Sigmoid colon (tissue), 7 donors: ENCODE data around the gene ABCA13. TPM values are rescaled to one million over a fixed set of nuclear protein-coding genes. Genes with fewer than 3 reads are reported as not detected.

Experiments
- DNase-seq: peaks from one replicate; pipeline ENCODE4 v3.0.0-alpha.2; 2019
- H3K27ac ChIP-seq, 4 donors: fragments of 200-600 bp; sonication (generic); one replicate each; pipeline ENCODE4 v1.5.1; 2016 to 2019; ENCODE audit warnings: mild to moderate bottlenecking in 1 of 4
- H3K27me3 ChIP-seq, 3 donors: fragments of 200-600 bp; sonication (generic); one replicate each; pipeline ENCODE4 v1.5.1; 2019; ENCODE audit warnings: mild to moderate bottlenecking in 1 of 3
- H3K36me3 ChIP-seq, 4 donors: fragments of 200-600 bp; sonication (generic); one replicate each; pipeline ENCODE4 v1.5.1; 2016 to 2019
- H3K4me1 ChIP-seq, 4 donors: fragments of 200-600 bp; sonication (generic); one replicate each; pipeline ENCODE4 v1.5.1; 2017 to 2019
- H3K4me3 ChIP-seq, 4 donors: fragments of 200-600 bp; sonication (generic); one replicate each; pipeline ENCODE4 v1.5.1; 2017 to 2019; ENCODE audit warnings: mild to moderate bottlenecking in 2 of 4, moderate library complexity in 1 of 4
- H3K9me3 ChIP-seq, 4 donors: fragments of 200-600 bp in 3 of 4; sonication (generic) in 3 of 4; one replicate each; pipeline versions ENCODE4 v1.5.1 to v1.6.1; 2013 to 2019
- EP300 ChIP-seq, 4 donors: sonication (generic); formaldehyde crosslinking; IDR thresholded peaks; one replicate each; pipeline ENCODE4 v1.6.1; 2017; ENCODE audit warnings: antibody characterized with exemption in 4 of 4
- POLR2A ChIP-seq, 2 donors: fragments of 450-650 bp; IDR thresholded peaks; one replicate each; pipeline ENCODE4 v1.6.1; 2016; ENCODE audit warnings: antibody characterized with exemption in 2 of 2, mild to moderate bottlenecking in 2 of 2, moderate library complexity in 2 of 2
- POLR2AphosphoS5 ChIP-seq, 4 donors: sonication (generic); formaldehyde crosslinking; IDR thresholded peaks; one replicate each; pipeline ENCODE4 v1.6.1; 2017; ENCODE audit warnings: antibody characterized with exemption in 4 of 4
- WGBS, 2 donors: extraction: QIAGEN DNeasy Blood & Tissue Kit; methylation state at CpG; one replicate each; pipeline ENCODE4 v1.1.7; 2013; 5-methylcytosine and 5-hydroxymethylcytosine counted together
- intact Hi-C: fragments of 100-400 bp; cut with DNase I; formaldehyde crosslinking; loops from one replicate; pipeline ENCODE4 v1.15.1; 2023
- polyA plus RNA-seq, 3 donors: library from polyadenylated mRNA; stranded (reverse); fragments of 200-250 nt; gene quantifications; one replicate each; pipeline ENCODE4 v1.2.3, GENCODE V29; 2013
- total RNA-seq, 4 donors: library from RNA; depleted of rRNA; stranded (reverse); fragments of >200 nt; gene quantifications; one replicate each; pipeline ENCODE4 v1.1.0, GENCODE V29; 2016
- TF ChIP-seq, protein P1 (sequence below), 4 experiments: fragments of 450-650 bp in 3 of 4; fragments of 200-600 bp in 1 of 4; IDR thresholded peaks; one replicate each; pipeline ENCODE4 v1.5.1; 2016 to 2019; ENCODE audit warnings: antibody characterized with exemption in 4 of 4, mild to moderate bottlenecking in 3 of 4, moderate library complexity in 2 of 4
- donor health status: healthy with polysubstance abuse.
- donor health status: Bipolar disorder and iron deficiency.
- donor health status: healthy.

Gene ABCA13
- total and polyA plus RNA-seq, 7 donors, result under 0.01 to 0.71 (median 0.14) TPM; not detected in 2

- intact Hi-C loops, result no loop called here
- Histone ChIP-seq H3K27me3 (no peaks in the 10 kb centered on the region), H3K4me3 (no peak overlapping the region), H3K27ac (no peak overlapping the region), H3K4me1 (no peaks in the 10 kb centered on the region), H3K9me3 (no peaks in the 10 kb centered on the region), H3K36me3 (no peaks in the 10 kb centered on the region)
- TF ChIP-seq POLR2AphosphoS5 (IDR thresholded peaks at IDR 0.05), result no peak
- no peak for TF ChIP-seq EP300 (IDR thresholded peaks at IDR 0.05)
- TF ChIP-seq, protein P1, sequence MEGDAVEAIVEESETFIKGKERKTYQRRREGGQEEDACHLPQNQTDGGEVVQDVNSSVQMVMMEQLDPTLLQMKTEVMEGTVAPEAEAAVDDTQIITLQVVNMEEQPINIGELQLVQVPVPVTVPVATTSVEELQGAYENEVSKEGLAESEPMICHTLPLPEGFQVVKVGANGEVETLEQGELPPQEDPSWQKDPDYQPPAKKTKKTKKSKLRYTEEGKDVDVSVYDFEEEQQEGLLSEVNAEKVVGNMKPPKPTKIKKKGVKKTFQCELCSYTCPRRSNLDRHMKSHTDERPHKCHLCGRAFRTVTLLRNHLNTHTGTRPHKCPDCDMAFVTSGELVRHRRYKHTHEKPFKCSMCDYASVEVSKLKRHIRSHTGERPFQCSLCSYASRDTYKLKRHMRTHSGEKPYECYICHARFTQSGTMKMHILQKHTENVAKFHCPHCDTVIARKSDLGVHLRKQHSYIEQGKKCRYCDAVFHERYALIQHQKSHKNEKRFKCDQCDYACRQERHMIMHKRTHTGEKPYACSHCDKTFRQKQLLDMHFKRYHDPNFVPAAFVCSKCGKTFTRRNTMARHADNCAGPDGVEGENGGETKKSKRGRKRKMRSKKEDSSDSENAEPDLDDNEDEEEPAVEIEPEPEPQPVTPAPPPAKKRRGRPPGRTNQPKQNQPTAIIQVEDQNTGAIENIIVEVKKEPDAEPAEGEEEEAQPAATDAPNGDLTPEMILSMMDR (IDR thresholded peaks at IDR 0.05), result no peak
- TF ChIP-seq POLR2A (IDR thresholded peaks at IDR 0.05), result no peak
- DNase-seq, result no peak
- 93 to 96% methylated on average over 1 of the region's 1 CpG for WGBS, 2 donors
Observed at GRCh38 chr7:48421357-48421756, 250.1 kb downstream of the ABCA13 start.

- Histone ChIP-seq H3K27me3 (no peaks in the 10 kb centered on the region), H3K27ac (no peak overlapping the region), H3K9me3 (no peaks in the 10 kb centered on the region), H3K4me3 (no peak overlapping the region), H3K36me3 (no peaks in the 10 kb centered on the region), H3K4me1 (no peaks in the 10 kb centered on the region)
- intact Hi-C loops, result no loop called here
- WGBS, 2 donors, result 36 to 76% methylated on average over 3 of the region's 3 CpGs
- TF ChIP-seq, protein P1 (IDR thresholded peaks at IDR 0.05), result no peak
- TF ChIP-seq EP300 (IDR thresholded peaks at IDR 0.05), result no peak
- no peak for TF ChIP-seq POLR2AphosphoS5 (IDR thresholded peaks at IDR 0.05)
- TF ChIP-seq POLR2A (IDR thresholded peaks at IDR 0.05), result no peak
- DNase-seq, result no peak
Observed at GRCh38 chr7:48424731-48425130, 253.5 kb downstream of the ABCA13 start.

- DNase-seq, result no peak
- TF ChIP-seq EP300 (IDR thresholded peaks at IDR 0.05), result no peak
- no peak for TF ChIP-seq POLR2A (IDR thresholded peaks at IDR 0.05)
- no peak for TF ChIP-seq POLR2AphosphoS5 (IDR thresholded peaks at IDR 0.05)
- TF ChIP-seq, protein P1 (IDR thresholded peaks at IDR 0.05), result no peak
- Histone ChIP-seq H3K27me3 (no peaks in the 10 kb centered on the region), H3K4me3 (no peak overlapping the region), H3K9me3 (no peaks in the 10 kb centered on the region), H3K4me1 (no peaks in the 10 kb centered on the region), H3K36me3 (no peaks in the 10 kb centered on the region), H3K27ac (no peak overlapping the region)
- 37 to 60% methylated on average over 6 of the region's 6 CpGs for WGBS, 2 donors
- intact Hi-C loops, result no loop called here
Observed at GRCh38 chr7:48426331-48426965, 255.2 kb downstream of the ABCA13 start.

DNA sequence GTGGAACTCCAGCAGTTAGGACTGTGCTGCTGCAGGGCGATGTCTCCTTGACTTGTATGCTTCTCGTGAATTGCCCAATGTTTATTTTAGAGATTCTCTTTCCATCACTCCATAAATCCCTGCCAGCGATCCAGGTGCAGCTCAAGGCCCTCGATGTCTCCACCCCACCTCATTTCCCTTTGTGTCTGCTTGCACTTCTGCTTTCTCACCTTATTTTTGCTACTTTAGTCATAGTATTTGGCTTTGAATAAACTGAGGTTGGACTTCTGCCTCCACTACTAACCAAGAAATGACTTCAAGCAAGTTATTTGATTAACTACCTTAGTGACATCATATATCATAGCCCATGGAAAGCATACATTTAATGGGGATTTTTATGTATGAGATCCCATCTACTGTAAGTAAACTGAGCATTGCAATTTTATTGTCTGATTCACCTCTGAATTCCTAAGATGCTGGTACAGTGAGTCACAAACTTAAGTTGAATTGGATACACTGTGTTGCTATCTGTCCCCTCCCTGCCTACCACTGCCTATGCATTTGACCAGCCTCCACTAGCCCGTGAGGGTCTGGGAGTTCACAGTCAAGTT is 255.8 kb downstream of the ABCA13 start:
- Histone ChIP-seq H3K27me3 (no peaks in the 10 kb centered on the region), H3K27ac (no peak overlapping the region), H3K9me3 (no peaks in the 10 kb centered on the region), H3K4me3 (no peak overlapping the region), H3K36me3 (no peaks in the 10 kb centered on the region), H3K4me1 (no peaks in the 10 kb centered on the region)
- no peak for DNase-seq
- 26 to 58% methylated on average over 5 of the region's 5 CpGs for WGBS, 2 donors
- intact Hi-C loops, result no loop called here
- TF ChIP-seq, protein P1 (IDR thresholded peaks at IDR 0.05), result no peak
- TF ChIP-seq POLR2A (IDR thresholded peaks at IDR 0.05), result no peak
- no peak for TF ChIP-seq EP300 (IDR thresholded peaks at IDR 0.05)
- TF ChIP-seq POLR2AphosphoS5 (IDR thresholded peaks at IDR 0.05), result no peak
